Tibial nerve (tissue), 4 donors: ENCODE data around the gene CCDC63. TPM values are rescaled to one million over a fixed set of nuclear protein-coding genes. Genes with fewer than 3 reads are reported as not detected.

Experiments used
- DNase-seq, 2 donors: peaks; one replicate each; pipeline ENCODE4 v3.0.0-alpha.2; 2019; ENCODE audit warnings: low spot score in 2 of 2
- H3K27ac ChIP-seq, 4 donors: fragments of 200-600 bp; sonication (generic) in 3 of 4; one replicate each; pipeline ENCODE4 v1.5.1; 2017 to 2019; ENCODE audit warnings: mild to moderate bottlenecking in 1 of 4
- H3K27me3 ChIP-seq, 2 donors: fragments of 200-600 bp; sonication (generic) in 1 of 2; one replicate each; pipeline versions ENCODE4 v1.5.1 to v1.6.0; 2017 to 2019
- H3K36me3 ChIP-seq, 3 donors: fragments of 200-600 bp; sonication (generic); one replicate each; pipeline ENCODE4 v1.5.1; 2018 to 2019
- H3K4me1 ChIP-seq, 4 donors: fragments of 200-600 bp; sonication (generic) in 3 of 4; one replicate each; pipeline ENCODE4 v1.5.1; 2017 to 2019
- H3K4me3 ChIP-seq, 4 donors: fragments of 200-600 bp; sonication (generic) in 3 of 4; one replicate each; pipeline ENCODE4 v1.5.1; 2017 to 2019; ENCODE audit warnings: mild to moderate bottlenecking in 1 of 4, moderate library complexity in 1 of 4
- H3K9me3 ChIP-seq, 4 donors: fragments of 200-600 bp; sonication (generic) in 3 of 4; one replicate each; pipeline ENCODE4 v1.5.1; 2017 to 2019
- EP300 ChIP-seq, 2 donors: sonication (generic); formaldehyde crosslinking; IDR thresholded peaks; one replicate each; pipeline ENCODE4 v1.6.1; 2017; ENCODE audit warnings: antibody characterized with exemption in 2 of 2, mild to moderate bottlenecking in 1 of 2
- POLR2A ChIP-seq, 2 donors: fragments of 450-650 bp; IDR thresholded peaks; one replicate each; pipeline ENCODE4 v1.6.1; 2017; ENCODE audit warnings: antibody characterized with exemption in 2 of 2, mild to moderate bottlenecking in 2 of 2, moderate library complexity in 2 of 2
- WGBS, 2 donors: methylation state at CpG; one replicate each; pipeline ENCODE4 v1.1.5; 2018; 5-methylcytosine and 5-hydroxymethylcytosine counted together
- total RNA-seq, 4 donors: library from RNA; depleted of rRNA; stranded (reverse); fragments of >200 nt; gene quantifications; one replicate each; pipeline ENCODE4 v1.1.0, GENCODE V29; 2016
- TF ChIP-seq, protein P1 (sequence below), 5 experiments: fragments of 200-600 bp in 3 of 5; fragments of 450-650 bp in 2 of 5; sonication (generic) in 3 of 5; IDR thresholded peaks; one replicate each; pipeline ENCODE4 v1.5.1; 2016 to 2019; ENCODE audit warnings: antibody characterized with exemption in 5 of 5, mild to moderate bottlenecking in 3 of 5, moderate library complexity in 2 of 5

Gene CCDC63
- total RNA-seq, 4 donors from 2014 or later, result not detected

DNA sequence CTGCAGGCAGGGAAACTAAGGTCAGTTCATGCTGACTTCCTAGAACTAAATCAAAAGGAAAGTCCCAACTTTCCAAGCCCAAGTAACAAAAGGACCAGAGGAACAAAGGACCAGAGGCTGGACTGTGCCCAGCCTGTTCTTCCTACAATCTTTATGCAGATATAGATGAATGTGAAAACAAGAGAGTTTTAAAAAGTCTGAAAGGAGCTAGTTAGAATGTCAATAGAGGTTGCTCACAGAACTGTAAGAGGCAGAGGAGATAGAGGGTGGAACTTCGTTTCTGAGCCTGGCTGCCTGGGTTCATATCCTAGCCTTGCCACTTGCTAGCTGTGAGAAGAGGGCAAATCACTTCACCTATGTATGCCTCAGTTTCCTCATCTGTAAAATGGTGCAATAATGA lies 30.0 kb upstream of the CCDC63 start:
- Histone ChIP-seq H3K4me1 (no peaks in the 10 kb centered on the region), H3K36me3 (no peaks in the 10 kb centered on the region), H3K4me3 (no peak overlapping the region), H3K27ac (no peak overlapping the region), H3K27me3 (peaks cover 0 to 7% of the 10 kb centered on the region in 2 donors), H3K9me3 (no peaks in the 10 kb centered on the region)
- TF ChIP-seq, protein P1, sequence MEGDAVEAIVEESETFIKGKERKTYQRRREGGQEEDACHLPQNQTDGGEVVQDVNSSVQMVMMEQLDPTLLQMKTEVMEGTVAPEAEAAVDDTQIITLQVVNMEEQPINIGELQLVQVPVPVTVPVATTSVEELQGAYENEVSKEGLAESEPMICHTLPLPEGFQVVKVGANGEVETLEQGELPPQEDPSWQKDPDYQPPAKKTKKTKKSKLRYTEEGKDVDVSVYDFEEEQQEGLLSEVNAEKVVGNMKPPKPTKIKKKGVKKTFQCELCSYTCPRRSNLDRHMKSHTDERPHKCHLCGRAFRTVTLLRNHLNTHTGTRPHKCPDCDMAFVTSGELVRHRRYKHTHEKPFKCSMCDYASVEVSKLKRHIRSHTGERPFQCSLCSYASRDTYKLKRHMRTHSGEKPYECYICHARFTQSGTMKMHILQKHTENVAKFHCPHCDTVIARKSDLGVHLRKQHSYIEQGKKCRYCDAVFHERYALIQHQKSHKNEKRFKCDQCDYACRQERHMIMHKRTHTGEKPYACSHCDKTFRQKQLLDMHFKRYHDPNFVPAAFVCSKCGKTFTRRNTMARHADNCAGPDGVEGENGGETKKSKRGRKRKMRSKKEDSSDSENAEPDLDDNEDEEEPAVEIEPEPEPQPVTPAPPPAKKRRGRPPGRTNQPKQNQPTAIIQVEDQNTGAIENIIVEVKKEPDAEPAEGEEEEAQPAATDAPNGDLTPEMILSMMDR (IDR thresholded peaks at IDR 0.05), result no peak
- TF ChIP-seq EP300 (IDR thresholded peaks at IDR 0.05), result no peak
- TF ChIP-seq POLR2A (IDR thresholded peaks at IDR 0.05), result no peak
- WGBS, 2 donors, result 31 to 35% methylated on average over 1 of the region's 1 CpG
- no peak for DNase-seq

DNA sequence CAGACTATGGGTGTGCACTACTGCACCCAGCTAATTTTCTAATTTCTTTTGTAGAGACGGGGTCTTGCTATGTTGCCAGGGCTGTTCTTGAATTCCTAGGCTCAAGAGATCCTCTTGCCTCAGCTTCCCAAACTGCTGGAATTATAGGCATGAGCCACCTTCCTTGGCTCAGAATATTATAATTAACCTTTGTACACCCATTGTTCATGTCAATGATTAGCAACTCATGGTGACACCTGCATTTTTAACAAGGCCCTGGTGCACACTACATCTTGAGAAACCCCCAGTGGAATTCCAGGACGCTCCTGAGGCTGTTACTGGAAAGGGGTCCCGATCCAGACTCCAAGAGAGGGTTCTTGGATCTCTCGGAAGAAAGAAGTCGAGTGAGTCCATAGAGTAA lies 28.3 kb upstream of the CCDC63 start:
- TF ChIP-seq, protein P1 (IDR thresholded peaks at IDR 0.05), result no peak
- TF ChIP-seq EP300 (IDR thresholded peaks at IDR 0.05), result no peak
- H3K9me3 ChIP-seq, result no peaks in the 10 kb centered on the region
- no peaks in the 10 kb centered on the region for H3K27me3 ChIP-seq
- no peak overlapping the region for H3K4me3 ChIP-seq
- no peaks in the 10 kb centered on the region for H3K36me3 ChIP-seq
- no peaks in the 10 kb centered on the region for H3K4me1 ChIP-seq
- H3K27ac ChIP-seq, result no peak overlapping the region
- DNase-seq, result no peak
- 83 to 91% methylated on average over 5 of the region's 5 CpGs for WGBS, 2 donors

- H3K27ac ChIP-seq, result no peak overlapping the region
- WGBS, 2 donors, result 88 to 93% methylated on average over 3 of the region's 3 CpGs
- no peaks in the 10 kb centered on the region for H3K36me3 ChIP-seq
- H3K4me1 ChIP-seq, result no peaks in the 10 kb centered on the region
- H3K27me3 ChIP-seq, result no peaks in the 10 kb centered on the region
- H3K4me3 ChIP-seq, result no peak overlapping the region
- no peaks in the 10 kb centered on the region for H3K9me3 ChIP-seq
- TF ChIP-seq, protein P1 (IDR thresholded peaks at IDR 0.05), result no peak
- TF ChIP-seq EP300 (IDR thresholded peaks at IDR 0.05), result no peak
- no peak for TF ChIP-seq POLR2A (IDR thresholded peaks at IDR 0.05)
- no peak for DNase-seq
Measured at GRCh38 chr12:110819150-110819549, 27.6 kb upstream of the CCDC63 start.

- TF ChIP-seq, protein P1 (IDR thresholded peaks at IDR 0.05), result no peak
- TF ChIP-seq POLR2A (IDR thresholded peaks at IDR 0.05) (no peak), EP300 (IDR thresholded peaks at IDR 0.05) (no peak)
- H3K27ac ChIP-seq, result no peak overlapping the region
- H3K4me1 ChIP-seq, result no peaks in the 10 kb centered on the region
- WGBS, 2 donors, result 82 to 89% methylated on average over 5 of the region's 5 CpGs
- DNase-seq, result no peak
- no peaks in the 10 kb centered on the region for H3K36me3 ChIP-seq
- no peaks in the 10 kb centered on the region for H3K27me3 ChIP-seq
- no peak overlapping the region for H3K4me3 ChIP-seq
- no peaks in the 10 kb centered on the region for H3K9me3 ChIP-seq
Measured at GRCh38 chr12:110819646-110820045, 27.1 kb upstream of the CCDC63 start.

DNA sequence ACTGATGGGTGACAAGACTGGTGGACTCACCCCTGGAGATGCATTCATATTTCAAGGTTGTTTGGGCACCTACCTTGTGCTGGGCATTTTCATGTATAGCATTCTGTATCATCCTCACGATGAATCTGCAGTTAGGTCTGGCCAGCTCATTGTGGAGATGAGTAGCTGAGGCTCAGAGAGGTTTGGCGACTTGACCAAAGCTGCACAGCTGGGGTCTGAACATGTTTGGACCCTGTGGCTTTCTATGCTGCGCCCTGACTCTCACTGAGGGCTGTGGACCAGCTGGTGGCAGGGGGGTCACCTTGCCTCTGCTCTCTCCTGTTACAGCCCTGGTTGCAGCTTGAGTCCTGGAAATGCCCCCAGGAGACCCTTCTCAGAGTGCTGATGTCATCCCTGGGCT lies 24.9 kb upstream of the CCDC63 start:
- no peaks in the 10 kb centered on the region for H3K9me3 ChIP-seq
- no peak overlapping the region for H3K4me3 ChIP-seq
- H3K27ac ChIP-seq, result no peak overlapping the region
- H3K27me3 ChIP-seq, result no peaks in the 10 kb centered on the region
- WGBS, 2 donors, result 86 to 88% methylated on average over 3 of the region's 3 CpGs
- no peak for DNase-seq
- TF ChIP-seq POLR2A (IDR thresholded peaks at IDR 0.05) (no peak), EP300 (IDR thresholded peaks at IDR 0.05) (no peak)
- TF ChIP-seq, protein P1 (IDR thresholded peaks at IDR 0.05), result no peak
- H3K36me3 ChIP-seq, result no peaks in the 10 kb centered on the region
- H3K4me1 ChIP-seq, result peaks cover 0 to 5% (median 1%) of the 10 kb centered on the region in 4 donors
